ELF-1 (cell line): ENCODE results near the gene TNFAIP6.
"Not testable (repeated sequence)": the region's sequence is repeated elsewhere in the genome, so short reads cannot be mapped to it uniquely, and the experiment has no call there.

Source experiments
- DNase-seq: peaks from one replicate; pipeline ENCODE4 v3.0.0-alpha.2; 2016; ENCODE audit warnings: low read depth, low spot score

TNFAIP6 gene

GRCh38 chr2:151417650-151418049 lies 60.3 kb downstream of the TNFAIP6 start:
- DNase-seq = no peak

- not testable (repeated sequence) for DNase-seq
These were observed 64.3 kb downstream of the TNFAIP6 start for GRCh38 chr2:151421681-151422080.

- DNase-seq = no peak
These were observed 65.6 kb downstream of the TNFAIP6 start for GRCh38 chr2:151422917-151423439.

- DNase-seq = no peak
These were observed 66.4 kb downstream of the TNFAIP6 start for GRCh38 chr2:151423760-151424159.
